Osteocyte (in vitro differentiated cells): ENCODE measurements around the gene FAM13A. TPM values are rescaled to one million over a fixed set of nuclear protein-coding genes. Genes with fewer than 3 reads are reported as not detected.

Experiments used
- DNase-seq: peaks from one replicate; pipeline ENCODE4 v3.0.0; 2021; ENCODE audit warnings: mixed read lengths; ENCODE audit not compliant: unreplicated experiment; ENCODE audit errors: extremely low spot score
- H3K27ac Mint-ChIP-seq: one replicate; pipeline ENCODE4 v1.8.0; 2021; ENCODE audit warnings: mild to moderate bottlenecking, mixed read lengths; ENCODE audit not compliant: unreplicated experiment
- H3K27me3 Mint-ChIP-seq: one replicate; pipeline ENCODE4 v1.8.0; 2021; ENCODE audit warnings: mixed read lengths; ENCODE audit not compliant: unreplicated experiment
- H3K36me3 Mint-ChIP-seq: one replicate; pipeline ENCODE4 v1.8.0; 2021; ENCODE audit warnings: mixed read lengths; ENCODE audit not compliant: unreplicated experiment
- H3K4me1 Mint-ChIP-seq: one replicate; pipeline ENCODE4 v1.8.0; 2021; ENCODE audit warnings: mixed read lengths; ENCODE audit not compliant: unreplicated experiment
- H3K4me3 Mint-ChIP-seq: one replicate; pipeline ENCODE4 v1.8.0; 2021; ENCODE audit warnings: mild to moderate bottlenecking, moderate library complexity, mixed read lengths; ENCODE audit not compliant: unreplicated experiment
- H3K9me3 Mint-ChIP-seq: one replicate; pipeline ENCODE4 v1.8.0; 2021; ENCODE audit warnings: mixed read lengths; ENCODE audit not compliant: unreplicated experiment
- CTCF ChIP-seq: fragments of 200-600 bp; sonication (generic); IDR thresholded peaks from 2 replicates; pipeline ENCODE4 v1.5.0; 2021; ENCODE audit warnings: antibody characterized with exemption, mild to moderate bottlenecking, moderate library complexity
- total RNA-seq: library from RNA; stranded (reverse); gene quantifications from 2 replicates; pipeline ENCODE4 v1.2.1, GENCODE V29; 2021

FAM13A gene
- total RNA-seq, 1 donor from 2014 or later: 18.5 TPM

- DNase-seq: no peak
- Mint-ChIP-seq H3K9me3 (no peaks in the 10 kb centered on the region), H3K27ac (no peak overlapping the region), H3K27me3 (no peaks in the 10 kb centered on the region), H3K4me3 (no peak overlapping the region), H3K36me3 (peaks cover 5% of the 10 kb centered on the region), H3K4me1 (peaks cover 44% of the 10 kb centered on the region)
- TF ChIP-seq CTCF: no peak
Observed at GRCh38 chr4:88761342-88761741, 295.6 kb downstream of the FAM13A start.

- Mint-ChIP-seq H3K36me3 (peaks cover 5% of the 10 kb centered on the region), H3K27ac (no peak overlapping the region), H3K9me3 (no peaks in the 10 kb centered on the region), H3K27me3 (no peaks in the 10 kb centered on the region), H3K4me1 (peaks cover 35% of the 10 kb centered on the region), H3K4me3 (no peak overlapping the region)
- no peak for TF ChIP-seq CTCF
- no peak for DNase-seq
Observed at GRCh38 chr4:88759895-88760290, 297.1 kb downstream of the FAM13A start.

- Mint-ChIP-seq H3K27me3 (no peaks in the 10 kb centered on the region), H3K36me3 (peaks cover 5% of the 10 kb centered on the region), H3K4me1 (peaks cover 35% of the 10 kb centered on the region), H3K27ac (no peak overlapping the region), H3K9me3 (no peaks in the 10 kb centered on the region), H3K4me3 (no peak overlapping the region)
- DNase-seq: no peak
- no peak for TF ChIP-seq CTCF
Observed at GRCh38 chr4:88759039-88759894, 297.7 kb downstream of the FAM13A start.

- Mint-ChIP-seq H3K4me1 (peaks cover 35% of the 10 kb centered on the region), H3K36me3 (peaks cover 5% of the 10 kb centered on the region), H3K27ac (no peak overlapping the region), H3K9me3 (no peaks in the 10 kb centered on the region), H3K4me3 (no peak overlapping the region), H3K27me3 (no peaks in the 10 kb centered on the region)
- no peak for TF ChIP-seq CTCF
- no peak for DNase-seq
Observed at GRCh38 chr4:88758264-88758663, 298.7 kb downstream of the FAM13A start.

DNA sequence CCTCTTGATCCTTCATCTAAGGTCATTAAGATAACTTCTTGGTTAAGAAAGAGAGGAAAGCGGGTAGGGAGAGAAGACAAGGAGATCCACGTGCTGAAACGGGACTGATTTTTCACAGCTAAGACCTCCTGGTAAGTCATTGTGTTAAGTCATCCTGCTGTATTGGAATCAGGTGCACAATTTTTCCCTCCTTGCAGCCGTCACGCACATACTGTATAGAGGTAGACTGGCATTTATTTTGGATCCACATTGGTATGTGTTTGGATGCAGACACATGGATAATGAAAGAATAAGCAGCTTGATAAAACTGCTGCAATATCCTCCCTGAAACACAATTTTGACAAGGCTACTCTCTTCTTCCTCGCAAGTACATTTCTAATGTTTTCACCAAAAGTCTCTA is 299.2 kb downstream of the FAM13A start:
- no peak for TF ChIP-seq CTCF
- no peaks in the 10 kb centered on the region for H3K27me3 Mint-ChIP-seq
- DNase-seq: no peak
- H3K36me3 Mint-ChIP-seq: peaks cover 5% of the 10 kb centered on the region
- H3K4me1 Mint-ChIP-seq: peaks cover 35% of the 10 kb centered on the region
- H3K4me3 Mint-ChIP-seq: no peak overlapping the region
- H3K9me3 Mint-ChIP-seq: no peaks in the 10 kb centered on the region
- H3K27ac Mint-ChIP-seq: no peak overlapping the region
